ENCODE data around the gene WBP1L.

The WBP1L gene

DNA sequence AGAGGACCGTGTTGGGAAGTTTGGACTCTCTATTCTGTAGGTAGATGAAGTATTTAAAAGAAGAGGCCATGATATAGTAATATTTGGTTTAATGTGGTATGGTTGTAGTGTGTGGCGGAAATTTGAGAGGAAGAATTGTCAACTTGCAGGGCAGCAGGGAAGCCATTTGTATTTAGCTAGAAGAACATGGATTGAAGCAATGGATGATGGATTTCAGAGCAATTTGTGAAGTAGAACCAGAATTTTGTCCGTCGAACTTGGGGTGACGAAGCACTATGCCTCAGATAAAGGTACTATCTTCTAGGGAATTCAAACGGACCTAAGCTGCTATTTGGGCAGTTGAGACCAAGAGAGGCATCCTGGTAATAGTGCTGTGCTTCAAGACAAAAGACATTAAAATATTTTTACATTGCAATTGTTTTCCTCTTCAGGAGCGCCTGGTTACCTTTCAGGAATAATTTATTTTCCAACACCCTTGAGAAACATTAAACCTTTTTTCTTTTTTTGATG lies 615 bp upstream of the WBP1L start:
- ChIA-PET CTCF (interaction anchor here (0.6 to 3.2 kb wide), 7 partner anchors 9 to 165 kb away, joined by 3 to 18 read pairs (median 3); no protein-coding TSS in a partner anchor), POLR2A (interaction anchor here (0.6 to 2.4 kb wide), 11 partner anchors 10 to 324 kb away, joined by 3 to 14 read pairs (median 4); partner anchors contain the start of genes AS3MT, CNNM2 and PSD)
- no peak for TF ChIP-seq ZNF521 (tag by site-specific recombination; IDR thresholded peaks at IDR 0.05)
- TF ChIP-seq, protein P1, sequence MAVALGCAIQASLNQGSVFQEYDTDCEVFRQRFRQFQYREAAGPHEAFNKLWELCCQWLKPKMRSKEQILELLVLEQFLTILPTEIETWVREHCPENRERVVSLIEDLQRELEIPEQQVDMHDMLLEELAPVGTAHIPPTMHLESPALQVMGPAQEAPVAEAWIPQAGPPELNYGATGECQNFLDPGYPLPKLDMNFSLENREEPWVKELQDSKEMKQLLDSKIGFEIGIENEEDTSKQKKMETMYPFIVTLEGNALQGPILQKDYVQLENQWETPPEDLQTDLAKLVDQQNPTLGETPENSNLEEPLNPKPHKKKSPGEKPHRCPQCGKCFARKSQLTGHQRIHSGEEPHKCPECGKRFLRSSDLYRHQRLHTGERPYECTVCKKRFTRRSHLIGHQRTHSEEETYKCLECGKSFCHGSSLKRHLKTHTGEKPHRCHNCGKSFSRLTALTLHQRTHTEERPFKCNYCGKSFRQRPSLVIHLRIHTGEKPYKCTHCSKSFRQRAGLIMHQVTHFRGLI (tag by site-specific recombination; IDR thresholded peaks at IDR 0.05), result 0 out of 2 replicates have a peak, but pooled peaks have one; percentile 49
- TF ChIP-seq ZNF324 (tag by site-specific recombination; IDR thresholded peaks at IDR 0.05), result 0 out of 2 replicates have a peak, but pooled peaks have one; percentile 30
- TF ChIP-seq ZNF501 (tag by site-specific recombination; IDR thresholded peaks at IDR 0.05), result no peak
- TF ChIP-seq ZNF660 (tag by site-specific recombination; IDR thresholded peaks at IDR 0.05), result 0 out of 2 replicates have a peak, but pooled peaks have one; percentile 83
- TF ChIP-seq, protein P2, sequence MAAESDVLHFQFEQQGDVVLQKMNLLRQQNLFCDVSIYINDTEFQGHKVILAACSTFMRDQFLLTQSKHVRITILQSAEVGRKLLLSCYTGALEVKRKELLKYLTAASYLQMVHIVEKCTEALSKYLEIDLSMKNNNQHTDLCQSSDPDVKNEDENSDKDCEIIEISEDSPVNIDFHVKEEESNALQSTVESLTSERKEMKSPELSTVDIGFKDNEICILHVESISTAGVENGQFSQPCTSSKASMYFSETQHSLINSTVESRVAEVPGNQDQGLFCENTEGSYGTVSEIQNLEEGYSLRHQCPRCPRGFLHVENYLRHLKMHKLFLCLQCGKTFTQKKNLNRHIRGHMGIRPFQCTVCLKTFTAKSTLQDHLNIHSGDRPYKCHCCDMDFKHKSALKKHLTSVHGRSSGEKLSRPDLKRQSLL (tag by site-specific recombination; IDR thresholded peaks at IDR 0.05), result 0 out of 2 replicates have a peak, but pooled peaks have one; percentile 19
- 0 out of 2 replicates have a peak, but pooled peaks have one; percentile 51 for TF ChIP-seq ZSCAN30 (tag by site-specific recombination; IDR thresholded peaks at IDR 0.05)
- 0 out of 2 replicates have a peak, but pooled peaks have one; percentile 4 for TF ChIP-seq ZNF629 (tag by site-specific recombination; IDR thresholded peaks at IDR 0.05)
- TF ChIP-seq ZNF335 (tag by site-specific recombination; conservative IDR thresholded peaks at IDR 0.05), result peak; percentile 81
- TF ChIP-seq, protein P3, sequence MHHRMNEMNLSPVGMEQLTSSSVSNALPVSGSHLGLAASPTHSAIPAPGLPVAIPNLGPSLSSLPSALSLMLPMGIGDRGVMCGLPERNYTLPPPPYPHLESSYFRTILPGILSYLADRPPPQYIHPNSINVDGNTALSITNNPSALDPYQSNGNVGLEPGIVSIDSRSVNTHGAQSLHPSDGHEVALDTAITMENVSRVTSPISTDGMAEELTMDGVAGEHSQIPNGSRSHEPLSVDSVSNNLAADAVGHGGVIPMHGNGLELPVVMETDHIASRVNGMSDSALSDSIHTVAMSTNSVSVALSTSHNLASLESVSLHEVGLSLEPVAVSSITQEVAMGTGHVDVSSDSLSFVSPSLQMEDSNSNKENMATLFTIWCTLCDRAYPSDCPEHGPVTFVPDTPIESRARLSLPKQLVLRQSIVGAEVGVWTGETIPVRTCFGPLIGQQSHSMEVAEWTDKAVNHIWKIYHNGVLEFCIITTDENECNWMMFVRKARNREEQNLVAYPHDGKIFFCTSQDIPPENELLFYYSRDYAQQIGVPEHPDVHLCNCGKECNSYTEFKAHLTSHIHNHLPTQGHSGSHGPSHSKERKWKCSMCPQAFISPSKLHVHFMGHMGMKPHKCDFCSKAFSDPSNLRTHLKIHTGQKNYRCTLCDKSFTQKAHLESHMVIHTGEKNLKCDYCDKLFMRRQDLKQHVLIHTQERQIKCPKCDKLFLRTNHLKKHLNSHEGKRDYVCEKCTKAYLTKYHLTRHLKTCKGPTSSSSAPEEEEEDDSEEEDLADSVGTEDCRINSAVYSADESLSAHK (tag by site-specific recombination; IDR thresholded peaks at IDR 0.05), result no peak
- TF ChIP-seq ZNF184 (tag by site-specific recombination; IDR thresholded peaks at IDR 0.05), result 0 out of 2 replicates have a peak, but pooled peaks have one; percentile 48
- TF ChIP-seq, protein P4, sequence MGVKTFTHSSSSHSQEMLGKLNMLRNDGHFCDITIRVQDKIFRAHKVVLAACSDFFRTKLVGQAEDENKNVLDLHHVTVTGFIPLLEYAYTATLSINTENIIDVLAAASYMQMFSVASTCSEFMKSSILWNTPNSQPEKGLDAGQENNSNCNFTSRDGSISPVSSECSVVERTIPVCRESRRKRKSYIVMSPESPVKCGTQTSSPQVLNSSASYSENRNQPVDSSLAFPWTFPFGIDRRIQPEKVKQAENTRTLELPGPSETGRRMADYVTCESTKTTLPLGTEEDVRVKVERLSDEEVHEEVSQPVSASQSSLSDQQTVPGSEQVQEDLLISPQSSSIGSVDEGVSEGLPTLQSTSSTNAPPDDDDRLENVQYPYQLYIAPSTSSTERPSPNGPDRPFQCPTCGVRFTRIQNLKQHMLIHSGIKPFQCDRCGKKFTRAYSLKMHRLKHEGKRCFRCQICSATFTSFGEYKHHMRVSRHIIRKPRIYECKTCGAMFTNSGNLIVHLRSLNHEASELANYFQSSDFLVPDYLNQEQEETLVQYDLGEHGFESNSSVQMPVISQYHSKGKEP (tag by site-specific recombination; IDR thresholded peaks at IDR 0.05), result 0 out of 2 replicates have a peak, but pooled peaks have one; percentile 40
- TF ChIP-seq, protein P5, sequence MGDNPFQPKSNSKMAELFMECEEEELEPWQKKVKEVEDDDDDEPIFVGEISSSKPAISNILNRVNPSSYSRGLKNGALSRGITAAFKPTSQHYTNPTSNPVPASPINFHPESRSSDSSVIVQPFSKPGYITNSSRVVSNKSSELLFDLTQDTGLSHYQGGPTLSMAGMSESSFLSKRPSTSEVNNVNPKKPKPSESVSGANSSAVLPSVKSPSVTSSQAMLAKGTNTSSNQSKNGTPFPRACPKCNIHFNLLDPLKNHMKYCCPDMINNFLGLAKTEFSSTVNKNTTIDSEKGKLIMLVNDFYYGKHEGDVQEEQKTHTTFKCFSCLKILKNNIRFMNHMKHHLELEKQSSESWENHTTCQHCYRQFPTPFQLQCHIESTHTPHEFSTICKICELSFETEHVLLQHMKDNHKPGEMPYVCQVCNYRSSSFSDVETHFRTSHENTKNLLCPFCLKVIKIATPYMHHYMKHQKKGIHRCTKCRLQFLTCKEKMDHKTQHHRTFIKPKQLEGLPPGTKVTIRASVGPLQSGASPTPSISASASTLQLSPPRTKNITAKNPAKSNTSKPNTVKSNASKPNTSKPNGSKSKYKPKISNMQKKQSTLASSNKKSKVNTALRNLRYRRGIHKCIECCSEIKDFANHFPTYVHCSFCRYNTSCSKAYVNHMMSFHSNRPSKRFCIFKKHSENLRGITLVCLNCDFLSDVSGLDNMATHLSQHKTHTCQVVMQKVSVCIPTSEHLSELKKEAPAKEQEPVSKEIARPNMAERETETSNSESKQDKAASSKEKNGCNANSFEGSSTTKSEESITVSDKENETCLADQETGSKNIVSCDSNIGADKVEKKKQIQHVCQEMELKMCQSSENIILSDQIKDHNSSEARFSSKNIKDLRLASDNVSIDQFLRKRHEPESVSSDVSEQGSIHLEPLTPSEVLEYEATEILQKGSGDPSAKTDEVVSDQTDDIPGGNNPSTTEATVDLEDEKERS (tag by site-specific recombination; IDR thresholded peaks at IDR 0.05), result 0 out of 2 replicates have a peak, but pooled peaks have one; percentile 14
- H3K9me3 ChIP-seq (ENCODE audit: control insufficient read depth, insufficient read depth, low read depth, low read length), result no peaks in the 10 kb centered on the region
- H3K36me3 ChIP-seq (ENCODE audit: control insufficient read depth in 2 of 2, insufficient read depth in 1 of 2, low read length in 2 of 2), result no peaks in the 10 kb centered on the region
- no peak overlapping the region for H3K27ac ChIP-seq (ENCODE audit: extremely low read depth, low read depth, low read length)
- no peaks in the 10 kb centered on the region for H3K4me1 ChIP-seq (ENCODE audit: control insufficient read depth, insufficient read depth, low read length)
- H3K4me3 ChIP-seq (ENCODE audit: low read depth, low read length), result no peak overlapping the region; the same call in 1 of the 2 replicates
